HG03354 (cell line): ENCODE data around the gene EIF4A3.
A peak's percentile ranks its signal among the peaks of the same experiment; 100 is the strongest.
"Not testable (repeated sequence)": the region's sequence is repeated elsewhere in the genome, so short reads cannot be mapped to it uniquely, and the experiment has no call there.

Experiments
- ATAC-seq: cut with Tn5 transposase; IDR thresholded peaks from one replicate; pipeline ENCODE4 v1.9.1; 2021; ENCODE audit warnings: mild to moderate bottlenecking; ENCODE audit not compliant: unreplicated experiment, poor library complexity, severe bottlenecking

EIF4A3 gene

GRCh38 chr17:80104321-80104955 is 42.5 kb downstream of the EIF4A3 start:
- no peak for ATAC-seq

DNA sequence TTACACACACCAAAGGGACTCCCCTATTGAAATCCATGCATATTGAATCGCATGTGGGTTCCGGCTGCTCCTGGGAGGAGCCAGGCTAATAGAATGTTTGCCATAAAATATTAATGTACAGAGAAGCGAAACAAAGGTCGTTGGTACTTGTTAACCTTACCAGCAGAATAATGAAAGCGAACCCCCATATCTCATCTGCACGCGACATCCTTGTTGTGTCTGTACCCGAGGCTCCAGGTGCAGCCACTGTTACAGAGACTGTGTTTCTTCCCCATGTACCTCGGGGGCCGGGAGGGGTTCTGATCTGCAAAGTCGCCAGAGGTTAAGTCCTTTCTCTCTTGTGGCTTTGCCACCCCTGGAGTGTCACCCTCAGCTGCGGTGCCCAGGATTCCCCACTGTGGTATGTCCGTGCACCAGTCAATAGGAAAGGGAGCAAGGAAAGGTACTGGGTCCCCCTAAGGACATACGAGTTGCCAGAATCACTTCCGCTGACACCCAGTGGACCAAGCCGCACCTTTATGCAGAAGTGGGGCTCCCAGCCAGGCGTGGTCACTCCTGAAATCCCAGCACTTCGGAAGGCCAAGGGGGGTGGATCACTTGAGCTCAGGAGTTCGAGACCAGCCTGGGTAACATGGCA is 43.4 kb downstream of the EIF4A3 start:
- ATAC-seq: no peak

DNA sequence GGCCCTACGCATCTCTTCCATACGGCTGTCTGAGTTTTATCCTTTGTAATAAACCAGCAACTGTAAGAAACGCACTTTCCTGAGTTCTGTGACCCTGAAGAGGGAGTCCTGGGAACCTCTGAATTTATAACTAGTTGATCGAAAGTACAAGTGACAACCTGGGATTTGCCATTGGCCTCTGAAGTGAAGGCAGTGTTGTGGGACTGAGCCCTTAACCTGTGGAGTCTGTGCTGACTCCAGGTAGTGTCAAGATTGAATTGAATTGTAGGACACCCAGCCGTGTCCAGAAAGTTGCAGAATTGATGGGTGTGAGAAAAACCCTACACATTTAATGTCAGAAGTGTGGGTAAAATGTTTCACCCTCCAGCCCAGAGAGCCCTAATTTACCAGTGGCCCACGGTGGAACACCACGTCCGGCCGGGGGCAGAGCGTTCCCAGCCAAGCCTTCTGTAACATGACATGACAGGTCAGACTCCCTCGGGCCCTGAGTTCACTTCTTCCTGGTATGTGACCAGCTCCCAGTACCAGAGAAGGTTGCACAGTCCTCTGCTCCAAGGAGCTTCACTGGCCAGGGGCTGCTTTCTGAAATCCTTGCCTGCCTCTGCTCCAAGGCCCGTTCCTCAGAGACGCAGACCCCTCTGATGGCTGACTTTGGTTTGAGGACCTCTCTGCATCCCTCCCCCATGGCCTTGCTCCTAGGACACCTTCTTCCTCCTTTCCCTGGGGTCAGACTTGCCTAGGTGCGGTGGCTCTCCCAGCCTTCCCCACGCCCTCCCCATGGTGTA is 44.1 kb downstream of the EIF4A3 start:
- no peak for ATAC-seq

DNA sequence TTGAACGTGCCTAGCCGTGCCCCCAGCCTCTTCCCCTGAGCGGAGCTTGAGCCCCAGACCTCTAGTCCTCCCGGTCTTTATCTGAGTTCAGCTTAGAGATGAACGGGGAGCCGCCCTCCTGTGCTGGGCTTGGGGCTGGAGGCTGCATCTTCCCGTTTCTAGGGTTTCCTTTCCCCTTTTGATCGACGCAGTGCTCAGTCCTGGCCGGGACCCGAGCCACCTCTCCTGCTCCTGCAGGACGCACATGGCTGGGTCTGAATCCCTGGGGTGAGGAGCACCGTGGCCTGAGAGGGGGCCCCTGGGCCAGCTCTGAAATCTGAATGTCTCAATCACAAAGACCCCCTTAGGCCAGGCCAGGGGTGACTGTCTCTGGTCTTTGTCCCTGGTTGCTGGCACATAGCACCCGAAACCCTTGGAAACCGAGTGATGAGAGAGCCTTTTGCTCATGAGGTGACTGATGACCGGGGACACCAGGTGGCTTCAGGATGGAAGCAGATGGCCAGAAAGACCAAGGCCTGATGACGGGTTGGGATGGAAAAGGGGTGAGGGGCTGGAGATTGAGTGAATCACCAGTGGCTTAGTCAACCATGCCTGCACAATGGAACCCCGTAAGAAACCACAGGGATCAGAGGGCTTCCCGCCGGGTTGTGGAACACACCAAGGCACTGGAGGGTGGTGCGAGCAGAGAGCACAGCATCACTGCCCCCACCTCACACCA is 44.8 kb downstream of the EIF4A3 start:
- peak; percentile 26 for ATAC-seq

- ATAC-seq: peak; percentile 76
These were observed 45.6 kb downstream of the EIF4A3 start, which contains the start of gene GAA for GRCh38 chr17:80101011-80101945. GAA (plus strand) TSS chr17:80101581; CDS start chr17:80104587, 3,006 bp downstream.

GRCh38 chr17:80100035-80100323 is 46.9 kb downstream of the EIF4A3 start:
- ATAC-seq: no peak

DNA sequence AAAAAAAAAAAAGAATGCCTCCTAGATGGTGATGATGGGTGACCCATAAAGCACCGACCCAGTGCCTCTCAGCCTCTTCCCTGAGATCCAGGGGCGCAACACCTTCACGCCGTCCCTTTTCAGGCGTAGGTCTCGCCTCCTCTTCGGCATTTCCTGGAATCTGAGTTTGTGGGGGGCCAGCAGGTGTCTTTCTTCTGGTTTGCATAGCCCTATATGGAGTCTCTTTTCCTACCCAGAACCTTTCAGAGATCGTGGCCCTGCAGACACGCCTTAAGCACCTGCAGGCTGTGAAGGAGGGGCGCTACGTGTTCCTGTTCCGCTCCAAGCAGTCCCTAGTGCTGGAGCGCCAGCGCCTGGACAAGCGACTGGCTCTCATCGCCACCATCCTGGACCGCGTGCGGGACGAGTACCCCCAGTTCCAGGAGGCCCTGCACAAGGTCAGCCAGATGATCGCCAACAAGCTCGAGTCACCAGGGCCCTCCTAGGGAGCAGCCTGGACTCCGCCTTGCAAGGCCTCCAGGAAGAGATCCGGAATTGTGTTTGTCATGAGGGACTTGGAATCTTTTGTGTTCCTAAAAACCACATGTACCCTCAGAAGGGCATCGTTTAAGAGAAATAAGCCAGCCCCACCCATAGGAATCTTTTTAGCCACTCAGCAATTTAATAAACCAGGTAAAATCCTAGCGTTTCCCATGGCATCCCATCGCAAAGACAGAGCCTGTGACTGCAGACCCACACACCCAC is 47.5 kb downstream of the EIF4A3 start:
- no peak for ATAC-seq

GRCh38 chr17:80097844-80098691 is 48.9 kb downstream of the EIF4A3 start:
- no peak for ATAC-seq

DNA sequence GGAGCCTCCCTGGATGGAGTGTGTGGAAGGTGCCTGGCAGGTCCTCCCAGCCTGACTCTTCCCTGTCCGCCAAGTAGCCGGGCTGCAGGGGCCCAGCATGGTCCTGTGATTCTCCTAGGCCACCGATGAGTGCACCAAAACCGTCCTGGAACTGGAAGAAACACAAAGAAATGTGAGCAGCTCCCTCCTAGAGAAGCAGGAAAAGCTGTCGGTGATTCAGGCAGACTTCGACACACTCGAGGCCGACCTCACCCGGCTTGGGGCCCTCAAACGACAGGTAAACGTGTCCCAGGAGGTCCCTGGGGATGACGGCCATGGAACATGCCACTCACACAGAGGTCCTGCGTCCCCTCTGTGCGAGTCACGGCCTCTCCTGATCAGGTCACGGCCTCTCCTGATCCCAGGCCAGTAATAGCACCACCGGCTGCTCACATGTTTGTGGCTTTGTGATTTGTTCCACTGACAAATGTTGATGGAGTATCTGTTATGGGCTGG is 49.8 kb downstream of the EIF4A3 start:
- ATAC-seq: no peak

DNA sequence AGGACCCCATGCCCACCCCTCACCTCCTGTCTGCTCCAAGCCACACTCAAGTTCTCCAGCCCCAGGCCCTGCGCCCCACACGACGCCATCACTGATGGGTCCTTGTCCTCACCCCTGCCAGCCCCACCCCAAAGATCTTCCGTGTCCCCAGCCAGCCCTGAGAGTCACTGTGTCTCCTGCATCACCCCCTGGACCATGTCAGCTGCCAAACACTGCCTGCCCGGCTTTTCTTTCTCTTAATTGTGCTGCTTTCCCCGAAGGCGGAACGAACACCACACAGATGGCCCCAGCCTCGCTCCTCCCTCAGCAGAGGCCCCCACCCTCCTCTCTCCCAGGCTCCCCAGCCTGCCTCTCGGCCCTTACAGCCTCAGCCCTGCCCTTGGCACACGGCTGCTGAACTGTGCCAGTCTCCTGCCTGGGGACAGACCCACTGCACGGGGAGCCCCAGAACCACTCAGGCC is 50.3 kb downstream of the EIF4A3 start:
- ATAC-seq: no peak

DNA sequence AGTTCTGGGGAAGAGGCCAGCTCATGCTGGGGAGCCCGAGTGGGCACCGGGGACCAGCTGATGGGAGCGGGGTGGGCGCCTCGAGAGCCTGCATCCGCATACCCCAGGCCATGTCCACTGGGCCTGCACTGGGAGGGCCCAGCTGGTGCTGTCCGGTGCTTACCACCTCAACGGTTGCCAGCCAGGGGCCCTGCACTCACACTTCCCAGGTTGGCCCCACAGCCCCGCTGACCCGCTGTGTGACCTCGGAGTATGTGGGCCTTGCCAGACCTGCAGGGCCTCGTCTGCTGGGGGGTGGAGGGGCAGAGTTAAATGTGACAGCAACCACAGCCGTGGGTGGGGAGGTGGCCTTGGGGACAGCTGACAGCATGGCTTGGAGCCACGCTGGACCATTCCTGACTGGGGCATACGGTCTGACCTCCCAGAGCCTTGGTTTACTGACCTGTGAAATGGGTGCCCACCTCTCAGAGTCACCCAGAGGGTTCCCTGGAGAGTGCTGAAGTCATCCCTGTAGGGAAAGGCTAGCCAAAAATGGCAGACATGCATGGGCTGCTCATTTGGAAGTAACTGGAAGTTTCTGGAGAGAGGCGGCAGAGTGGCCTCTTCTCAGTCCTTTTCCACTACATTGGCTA is 51.0 kb downstream of the EIF4A3 start:
- ATAC-seq: no peak

DNA sequence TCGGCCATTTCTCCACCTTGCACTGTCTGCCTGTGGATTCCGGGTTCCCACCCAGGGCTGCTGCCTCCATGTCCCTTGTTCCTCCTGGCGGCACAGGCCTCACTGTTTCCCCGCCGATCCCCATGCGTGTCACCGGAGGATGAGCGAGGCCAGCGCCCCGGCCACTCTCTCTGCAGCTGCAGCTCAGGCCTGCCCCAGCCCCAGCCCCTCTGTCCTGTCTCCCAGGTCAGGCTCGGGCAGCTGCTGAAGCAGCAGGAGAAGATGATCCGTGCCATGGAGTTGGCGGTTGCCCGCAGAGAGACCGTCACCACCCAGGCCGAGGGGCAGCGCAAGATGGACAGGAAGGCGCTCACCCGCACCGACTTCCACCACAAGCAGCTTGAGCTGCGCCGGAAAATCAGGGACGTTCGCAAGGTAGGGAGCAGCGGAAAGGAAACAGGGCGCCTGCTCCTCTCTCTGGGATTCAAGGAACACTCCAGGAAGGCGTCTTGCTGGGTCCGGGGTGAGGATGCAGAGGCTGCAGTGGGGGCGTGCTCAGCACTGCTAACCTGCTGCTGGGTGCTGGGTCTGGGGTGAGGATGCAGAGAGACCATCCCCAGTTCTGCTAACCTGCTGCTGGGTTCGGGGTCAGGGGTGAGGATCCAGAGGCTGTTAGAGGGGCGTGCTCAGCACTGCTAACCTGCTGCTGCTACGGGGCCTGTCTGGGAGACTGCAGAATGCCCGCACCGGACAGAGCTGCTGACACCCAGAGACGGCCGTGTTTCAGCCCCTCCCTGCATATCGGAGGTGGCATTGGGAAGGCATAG is 51.7 kb downstream of the EIF4A3 start:
- ATAC-seq: no peak

- ATAC-seq: no peak
These were observed 54.0 kb downstream of the EIF4A3 start for GRCh38 chr17:80092959-80093358.

DNA sequence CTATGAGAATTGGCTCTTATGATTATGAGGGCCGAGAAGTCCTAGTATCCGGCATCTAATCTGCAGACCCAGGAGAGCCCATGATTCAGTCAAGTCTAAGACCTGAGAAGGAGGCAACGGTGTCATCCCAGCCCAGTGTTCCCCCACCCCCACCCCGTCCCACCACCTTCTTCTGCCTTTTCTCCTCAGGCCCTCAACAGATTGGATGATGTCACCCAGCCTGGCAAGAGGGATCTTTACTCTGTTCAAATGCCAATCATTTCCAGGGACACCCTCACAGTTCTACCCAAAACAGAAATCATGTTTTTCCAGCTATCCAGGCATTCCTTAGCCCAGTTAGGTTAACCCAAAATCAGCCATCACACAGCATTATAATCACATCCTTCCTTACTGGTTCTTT is 55.6 kb downstream of the EIF4A3 start:
- no peak for ATAC-seq

- ATAC-seq: not testable (repeated sequence)
These were observed 56.8 kb downstream of the EIF4A3 start for GRCh38 chr17:80090164-80090563.

DNA sequence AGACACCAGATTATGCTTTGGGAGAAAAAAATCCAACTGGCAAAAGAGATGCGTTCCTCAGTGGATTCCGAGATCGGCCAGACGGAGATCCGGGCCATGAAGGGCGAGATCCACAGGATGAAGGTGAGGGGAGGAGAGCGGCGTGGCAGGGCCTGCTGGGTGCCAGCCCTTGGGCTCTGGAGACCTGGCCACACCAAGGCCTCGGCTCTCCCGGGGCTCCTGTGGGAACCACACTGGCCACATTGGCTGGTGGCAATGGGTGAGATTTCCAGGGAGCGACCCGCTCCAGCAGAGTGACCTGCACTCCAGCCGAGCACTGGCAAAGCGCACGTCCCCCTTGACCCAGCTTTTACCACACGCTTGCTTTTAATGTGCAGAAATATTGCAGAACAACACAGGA is 57.2 kb downstream of the EIF4A3 start:
- no peak for ATAC-seq
